ENCODE data around the gene RNASE11.
"Not testable (repeated sequence)": the region's sequence is repeated elsewhere in the genome, so short reads cannot be mapped to it uniquely, and the experiment has no call there.

RNASE11 gene

GRCh38 chr14:20580242-20580641 lies 7.6 kb downstream of the RNASE11 start:
- DNase-seq (ENCODE audit: low spot score), result no peak

GRCh38 chr14:20578784-20579502 lies 8.9 kb downstream of the RNASE11 start:
- no peak for DNase-seq (ENCODE audit: low spot score)

GRCh38 chr14:20578325-20578724 lies 9.5 kb downstream of the RNASE11 start:
- DNase-seq (ENCODE audit: low spot score), result no peak

- DNase-seq (ENCODE audit: low spot score), result not testable (repeated sequence)
These were observed 15.3 kb downstream of the RNASE11 start for GRCh38 chr14:20572382-20572990.

- not testable (repeated sequence) for DNase-seq (ENCODE audit: low spot score)
These were observed 17.1 kb downstream of the RNASE11 start for GRCh38 chr14:20570720-20571119.

GRCh38 chr14:20569865-20570264 lies 17.9 kb downstream of the RNASE11 start:
- not testable (repeated sequence) for DNase-seq (ENCODE audit: low spot score)

GRCh38 chr14:20569066-20569465 lies 18.7 kb downstream of the RNASE11 start:
- no peak for DNase-seq (ENCODE audit: low spot score)

- no peak for DNase-seq (ENCODE audit: low spot score)
These were observed 19.4 kb downstream of the RNASE11 start for GRCh38 chr14:20568393-20568792.

GRCh38 chr14:20567199-20567598 lies 20.6 kb downstream of the RNASE11 start:
- not testable (repeated sequence) for DNase-seq (ENCODE audit: low spot score)

- no peak for DNase-seq (ENCODE audit: low spot score)
These were observed 23.3 kb downstream of the RNASE11 start for GRCh38 chr14:20564501-20564997.

GRCh38 chr14:20563971-20564370 lies 23.8 kb downstream of the RNASE11 start:
- no peak for DNase-seq (ENCODE audit: low spot score)

- no peak for DNase-seq (ENCODE audit: low spot score)
These were observed 26.8 kb downstream of the RNASE11 start, which contains the start of gene RNASE9 for GRCh38 chr14:20560961-20561360. Gene RNASE9, minus strand, starts transcription at chr14:20561047.

GRCh38 chr14:20559461-20559904 lies 28.3 kb downstream of the RNASE11 start:
- no peak for DNase-seq (ENCODE audit: low spot score)

- no peak for DNase-seq (ENCODE audit: low spot score)
These were observed 30.6 kb downstream of the RNASE11 start for GRCh38 chr14:20557212-20557542.

GRCh38 chr14:20556500-20557211 lies 31.1 kb downstream of the RNASE11 start:
- no peak for DNase-seq (ENCODE audit: low spot score)

- no peak for DNase-seq (ENCODE audit: low spot score)
These were observed 32.0 kb downstream of the RNASE11 start for GRCh38 chr14:20555845-20556244.

- DNase-seq (ENCODE audit: low spot score), result no peak
These were observed 34.8 kb downstream of the RNASE11 start for GRCh38 chr14:20553024-20553423.

- DNase-seq (ENCODE audit: low spot score), result no peak
These were observed 36.2 kb downstream of the RNASE11 start for GRCh38 chr14:20551606-20552005.

GRCh38 chr14:20550926-20551325 lies 36.9 kb downstream of the RNASE11 start:
- no peak for DNase-seq (ENCODE audit: low spot score)

- DNase-seq (ENCODE audit: low spot score), result no peak
These were observed 39.2 kb downstream of the RNASE11 start for GRCh38 chr14:20548414-20549158.

- DNase-seq (ENCODE audit: low spot score), result no peak
These were observed 40.9 kb downstream of the RNASE11 start for GRCh38 chr14:20546877-20547276.

GRCh38 chr14:20539906-20540305 lies 47.9 kb downstream of the RNASE11 start:
- DNase-seq (ENCODE audit: low spot score), result no peak

Data from kidney tubule cell (primary cell).